ENCODE results near the gene CERK. TPM values are rescaled to one million over a fixed set of nuclear protein-coding genes. Genes with fewer than 3 reads are reported as not detected.

The CERK gene
- total and polyA plus RNA-seq, 2 of the 8 experiments (the other 6 are each of a cell fraction or from before 2014, with no cell fraction given), result 26.6 to 59.0 TPM

- Histone ChIP-seq H2BK15ac (ENCODE audit: low read length) (no peak overlapping the region), H3K36me3 (ENCODE audit: control insufficient read depth in 2 of 4, insufficient read depth in 4 of 4, low read length in 3 of 4) (no peaks in the 10 kb centered on the region), H3K9ac (replicated peaks in 1 of 4; ENCODE audit: extremely low read depth in 1 of 4, low read depth in 3 of 4, low read length in 3 of 4) (no peak overlapping the region), H3K23me2 (ENCODE audit: low read depth, low read length) (no peaks in the 10 kb centered on the region), H3K4ac (replicated peaks; ENCODE audit: insufficient read length, low read depth, low read length) (no peak overlapping the region), H2AK5ac (ENCODE audit: low read depth, low read length) (no peak overlapping the region), H3K4me1 (replicated peaks in 1 of 4; ENCODE audit: control insufficient read depth in 3 of 4, insufficient read depth in 4 of 4, low read length in 3 of 4) (no peaks in the 10 kb centered on the region; a peak in 1 of 7 replicates), H2BK12ac (ENCODE audit: low read depth, low read length) (no peak overlapping the region), H4K5ac (ENCODE audit: insufficient read length, low read depth, low read length) (no peak overlapping the region), H3K4me2 (ENCODE audit: insufficient read depth in 1 of 2, low read depth in 2 of 2, low read length in 2 of 2) (no peak overlapping the region), H3K18ac (ENCODE audit: extremely low read depth, low read length) (no peak overlapping the region), H3K14ac (ENCODE audit: insufficient read length) (no peak overlapping the region), H3K27ac (ENCODE audit: low read depth, low read length) (no peak overlapping the region), H3K79me2 (ENCODE audit: control insufficient read depth in 1 of 2, insufficient read depth in 2 of 2, low read length in 2 of 2) (no peaks in the 10 kb centered on the region), H3K56ac (replicated peaks; ENCODE audit: insufficient read length, low read depth, low read length) (no peak overlapping the region), H2AFZ (ENCODE audit: low read length) (no peak overlapping the region), H2BK5ac (ENCODE audit: low read depth, low read length) (no peak overlapping the region), H4K20me1 (replicated peaks in 1 of 2; ENCODE audit: control insufficient read depth in 1 of 2, insufficient read depth in 2 of 2, low read length in 2 of 2) (no peaks in the 10 kb centered on the region), H2BK120ac (replicated peaks; ENCODE audit: low read depth, low read length) (no peak overlapping the region), H3K4me3 (ENCODE audit: extremely low read depth in 1 of 4, insufficient read depth in 2 of 4, low read depth in 3 of 4, low read length in 4 of 4) (no peak overlapping the region), H3K23ac (ENCODE audit: insufficient read length) (no peak overlapping the region), H3K27me3 (replicated peaks in 1 of 4; ENCODE audit: control insufficient read depth in 3 of 4, extremely low read depth in 1 of 4, insufficient read depth in 3 of 4, low read length in 3 of 4) (peaks cover 0 to 7% (median 2%) of the 10 kb centered on the region in 4 experiments; a peak in 5 of 7 replicates), H4K8ac (ENCODE audit: extremely low read depth, insufficient read depth, low read length) (no peak overlapping the region), H3K9me3 (ENCODE audit: insufficient read depth in 2 of 2, low read depth in 1 of 2, low read length in 1 of 2) (no peaks in the 10 kb centered on the region), H2BK20ac (ENCODE audit: low read length) (no peak overlapping the region), H4K91ac (replicated peaks; ENCODE audit: insufficient read length, low read length) (no peak overlapping the region), H3K79me1 (ENCODE audit: low read depth, low read length) (no peaks in the 10 kb centered on the region)
- ChIA-PET POLR2A (ENCODE audit: partially characterized antibody) (interaction anchor here (2.2 kb wide), 1 partner anchor 18 kb away, joined by 7 read pairs; the partner anchor contains the start of gene TBC1D22A), CTCF (ENCODE audit: partially characterized antibody) (interaction anchor here (0.7 to 0.9 kb wide), 2 partner anchors 14 to 81 kb away, joined by 3 read pairs; no protein-coding TSS in a partner anchor)
- FAIRE-seq, result no peak
- 86% methylated on average over 6 of the region's 6 CpGs; no CpG with 5 or more reads in 1 of the 2 experiments for WGBS, 2 experiments (ENCODE audit: extremely low coverage in 1 of 2, insufficient coverage in 1 of 2, insufficient read length in 1 of 2, insufficient replicate concordance in 2 of 2, low coverage in 1 of 2, low lambda C conversion rate in 2 of 2, missing lambda C conversion rate in 1 of 2)
- TF ChIP-seq ATF3 (IDR thresholded peaks at IDR 0.05; ENCODE audit: insufficient read depth, low read depth, low read length) (no peak), SRF (IDR thresholded peaks at IDR 0.05; ENCODE audit: low read depth, low read length) (no peak), CHD2 (IDR thresholded peaks at IDR 0.05; ENCODE audit: low read length) (no peak), SIRT6 (IDR thresholded peaks at IDR 0.05; ENCODE audit: low read length) (no peak), KDM1A (IDR thresholded peaks at IDR 0.05; ENCODE audit: borderline replicate concordance, low read length) (no peak), ASH2L (IDR thresholded peaks at IDR 0.05; ENCODE audit: low read length) (no peak), EGR1 (IDR thresholded peaks at IDR 0.05; ENCODE audit: borderline replicate concordance, low read depth, low read length) (no peak), CBX8 (IDR thresholded peaks at IDR 0.05; ENCODE audit: borderline replicate concordance, low read depth, low read length) (no peak)
- DNase-seq (ENCODE audit: low read depth in 1 of 2, low spot score in 2 of 2), result no peak
Observed at GRCh38 chr22:46744581-46744980, 6.5 kb upstream of the CERK start.

Measured in H1 (cell line).